ENCODE measurements around the gene IL25.
"Not testable (repeated sequence)": the region's sequence is repeated elsewhere in the genome, so short reads cannot be mapped to it uniquely, and the experiment has no call there.

IL25 gene

GRCh38 chr14:23372509-23372908 lies at the start of gene IL25:
Gene IL25 (plus strand): TSS chr14:23372809.
- no peak for FAIRE-seq

DNA sequence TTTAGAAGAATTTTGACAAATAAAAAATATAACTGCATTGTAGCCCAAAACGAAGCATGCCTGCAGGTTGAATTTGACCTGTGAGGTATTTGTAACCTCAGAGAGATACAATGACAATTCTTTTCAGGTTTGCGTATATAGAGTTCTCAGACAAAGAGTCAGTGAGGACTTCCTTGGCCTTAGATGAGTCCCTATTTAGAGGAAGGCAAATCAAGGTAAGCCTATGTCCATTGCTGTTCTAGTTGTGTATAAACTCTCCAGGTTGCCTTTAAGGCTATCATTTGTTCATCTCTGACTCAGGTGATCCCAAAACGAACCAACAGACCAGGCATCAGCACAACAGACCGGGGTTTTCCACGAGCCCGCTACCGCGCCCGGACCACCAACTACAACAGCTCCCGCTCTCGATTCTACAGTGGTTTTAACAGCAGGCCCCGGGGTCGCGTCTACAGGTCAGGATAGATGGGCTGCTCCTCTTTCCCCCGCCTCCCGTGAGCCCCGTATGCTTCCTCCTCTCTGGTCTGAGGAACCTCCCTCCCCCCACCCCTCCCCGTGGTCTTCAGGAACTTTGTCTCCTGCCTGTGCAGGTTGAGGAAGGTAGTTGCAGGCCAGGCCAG lies 48.7 kb upstream of the IL25 start:
- no peak for FAIRE-seq

DNA sequence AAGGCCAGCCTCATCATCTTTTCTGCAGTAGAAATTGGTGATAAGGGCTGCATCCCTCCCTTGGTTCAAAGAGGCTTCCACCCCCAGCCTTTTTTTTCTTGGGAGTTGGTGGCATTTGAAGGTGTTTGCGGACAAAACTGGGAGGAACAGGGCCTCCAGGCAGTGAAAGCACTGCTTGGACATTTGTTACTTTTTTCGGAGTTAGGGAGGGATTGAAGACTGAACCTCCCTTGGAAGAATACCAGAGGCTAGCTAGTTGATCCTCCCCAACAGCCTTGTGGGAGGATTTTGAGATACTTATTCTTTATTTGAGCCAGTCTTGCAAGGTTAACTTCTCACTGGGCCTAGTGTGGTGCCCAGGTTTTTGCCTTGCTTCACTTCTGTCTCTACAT lies 48.2 kb upstream of the IL25 start:
- FAIRE-seq: no peak

DNA sequence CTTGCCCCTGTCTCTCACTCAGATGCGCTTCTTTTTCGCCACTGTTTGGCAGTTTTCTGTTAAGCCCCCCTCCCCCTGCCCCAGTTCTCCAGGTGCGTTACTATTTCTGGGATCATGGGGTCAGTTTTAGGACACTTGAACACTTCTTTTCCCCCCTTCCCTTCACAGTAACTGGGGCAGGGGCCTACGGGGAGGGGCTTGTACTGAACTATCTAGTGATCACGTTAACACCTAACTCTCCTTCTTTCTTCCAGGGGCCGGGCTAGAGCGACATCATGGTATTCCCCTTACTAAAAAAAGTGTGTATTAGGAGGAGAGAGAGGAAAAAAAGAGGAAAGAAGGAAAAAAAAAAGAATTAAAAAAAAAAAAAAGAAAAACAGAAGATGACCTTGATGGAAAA lies 47.6 kb upstream of the IL25 start:
- no peak for FAIRE-seq

DNA sequence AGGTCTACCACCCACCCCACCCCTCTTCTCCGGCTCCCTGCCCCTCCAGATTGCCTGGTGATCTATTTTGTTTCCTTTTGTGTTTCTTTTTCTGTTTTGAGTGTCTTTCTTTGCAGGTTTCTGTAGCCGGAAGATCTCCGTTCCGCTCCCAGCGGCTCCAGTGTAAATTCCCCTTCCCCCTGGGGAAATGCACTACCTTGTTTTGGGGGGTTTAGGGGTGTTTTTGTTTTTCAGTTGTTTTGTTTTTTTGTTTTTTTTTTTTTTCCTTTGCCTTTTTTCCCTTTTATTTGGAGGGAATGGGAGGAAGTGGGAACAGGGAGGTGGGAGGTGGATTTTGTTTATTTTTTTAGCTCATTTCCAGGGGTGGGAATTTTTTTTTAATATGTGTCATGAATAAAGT lies 46.9 kb upstream of the IL25 start:
- FAIRE-seq: not testable (repeated sequence)

GRCh38 chr14:23326491-23327332 lies 45.9 kb upstream of the IL25 start:
- no peak for FAIRE-seq

- FAIRE-seq: peak; percentile 41
Measured at GRCh38 chr14:23327947-23328744, 44.5 kb upstream of the IL25 start.

GRCh38 chr14:23335623-23336022 lies 37.0 kb upstream of the IL25 start:
- FAIRE-seq: no peak

DNA sequence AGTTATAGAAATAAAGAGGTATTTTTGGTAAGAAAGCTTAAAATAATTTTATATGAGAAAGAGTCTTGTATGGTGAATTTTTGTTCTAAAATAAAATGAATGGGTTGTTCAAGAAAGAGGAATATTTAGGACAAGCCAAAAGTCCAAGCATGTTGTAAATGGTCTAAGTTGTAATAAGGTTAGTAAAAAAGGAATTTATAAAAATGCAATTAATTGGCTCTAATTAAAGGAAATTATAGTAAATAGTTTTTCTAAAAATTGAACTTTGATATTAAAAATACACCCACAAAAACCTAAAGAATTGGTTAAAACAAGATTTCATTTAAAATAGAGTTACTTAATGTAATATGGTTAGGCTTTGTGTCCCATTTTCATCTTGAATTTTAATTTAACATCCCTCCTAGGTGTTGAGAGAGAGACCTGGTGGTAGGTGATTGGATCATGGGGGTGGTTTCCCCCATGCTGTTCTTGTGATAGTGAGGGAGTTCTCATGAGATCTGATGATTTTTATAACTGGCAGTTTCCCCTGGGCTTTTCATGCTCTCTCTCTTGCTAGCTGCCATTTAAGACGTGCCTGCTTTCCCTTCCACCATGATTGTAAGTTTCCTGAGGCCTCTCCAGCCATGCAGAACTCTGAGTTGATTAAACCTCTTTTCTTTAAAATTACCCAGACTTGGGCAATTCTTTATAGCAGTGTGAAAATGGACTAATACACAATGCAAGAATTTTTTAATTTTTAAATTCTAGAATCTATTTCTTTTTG lies 32.9 kb upstream of the IL25 start:
- FAIRE-seq: no peak

DNA sequence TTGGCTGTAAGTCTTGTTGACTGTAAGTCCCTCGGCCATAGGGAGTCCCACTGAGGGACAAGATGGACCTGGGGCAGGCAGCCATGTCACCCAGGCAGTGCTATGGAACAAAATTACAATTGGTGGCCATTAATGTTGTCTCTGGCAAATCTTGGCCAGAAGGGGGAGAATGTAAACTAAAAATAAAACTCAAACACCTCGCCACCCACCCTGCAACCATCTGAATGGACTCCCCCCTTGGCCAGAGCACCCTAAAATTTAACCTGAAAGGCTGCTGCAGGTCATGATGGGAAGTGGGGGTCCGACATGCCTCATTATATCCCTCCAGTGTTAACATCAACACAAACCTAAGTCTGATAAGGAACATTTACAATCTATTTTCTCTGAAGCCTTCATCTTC lies 28.1 kb upstream of the IL25 start:
- FAIRE-seq: no peak

DNA sequence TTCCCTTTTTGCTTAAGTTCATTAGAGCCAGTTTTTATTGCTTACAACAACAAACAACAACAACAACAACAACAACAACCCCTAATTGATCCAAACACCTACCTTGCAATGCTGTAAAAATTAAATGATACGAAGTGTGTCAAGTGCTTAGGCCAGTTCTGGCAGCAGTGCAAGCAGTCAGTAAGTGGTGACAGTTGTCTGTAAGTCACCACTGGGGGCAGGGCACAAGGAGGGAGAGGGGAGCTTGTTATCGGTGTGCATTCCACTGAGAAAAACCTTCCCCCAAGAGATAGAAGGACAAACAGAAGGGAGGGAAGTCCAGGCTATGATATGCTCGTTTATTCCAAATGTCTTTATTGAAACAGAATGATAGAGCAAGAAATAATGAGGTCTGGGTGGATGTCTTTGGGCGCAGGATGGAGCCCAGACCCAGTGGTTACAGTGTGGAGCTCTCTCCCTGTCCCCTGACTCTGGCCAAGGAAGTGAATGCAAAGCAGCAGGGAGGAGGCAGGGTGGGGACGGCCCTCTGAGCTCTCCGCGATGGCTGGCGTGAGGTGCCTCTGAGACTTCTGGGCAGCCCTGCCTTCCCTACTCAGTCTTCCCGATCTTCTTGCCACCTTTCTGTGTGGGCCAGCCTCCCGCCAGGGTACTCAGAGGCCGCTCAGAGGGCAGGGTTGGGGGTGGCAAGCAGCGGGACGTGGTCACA lies 26.5 kb upstream of the IL25 start:
- FAIRE-seq: no peak

DNA sequence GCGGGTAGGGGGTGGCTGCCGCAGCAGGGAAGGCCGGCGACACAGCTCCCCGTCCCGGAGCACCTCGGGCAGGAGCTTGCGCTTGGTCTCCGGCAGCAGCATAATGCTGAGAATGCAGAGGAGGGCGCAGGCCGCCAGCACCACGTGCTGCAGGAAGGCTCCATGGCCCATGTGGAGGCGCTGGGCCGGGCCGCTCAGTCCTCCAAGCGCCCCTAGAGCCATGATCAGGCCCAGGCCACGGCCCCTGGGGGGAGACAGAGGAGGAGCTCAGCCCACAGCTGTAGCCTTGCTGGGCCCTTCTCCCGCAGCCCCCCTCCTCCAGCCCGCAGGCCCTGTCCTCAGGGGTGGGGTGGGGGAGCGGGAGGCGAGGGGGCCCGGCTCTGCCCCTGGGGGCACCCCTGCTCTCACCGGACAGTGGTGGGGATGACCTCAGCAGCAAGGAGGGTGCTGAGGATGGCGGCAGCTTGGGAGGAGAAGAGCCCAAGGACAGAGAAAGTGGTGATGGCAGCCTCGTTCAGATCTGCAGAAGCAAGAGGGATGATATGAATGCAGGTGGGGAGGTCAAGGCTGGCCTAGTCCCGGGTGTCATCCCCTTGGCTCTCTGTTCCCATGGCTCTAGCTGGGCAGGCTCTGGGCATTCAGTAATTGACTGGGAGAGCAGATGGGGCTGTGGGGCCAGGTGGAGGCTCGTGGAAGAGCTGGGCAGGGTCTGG lies 25.8 kb upstream of the IL25 start:
- FAIRE-seq: no peak

DNA sequence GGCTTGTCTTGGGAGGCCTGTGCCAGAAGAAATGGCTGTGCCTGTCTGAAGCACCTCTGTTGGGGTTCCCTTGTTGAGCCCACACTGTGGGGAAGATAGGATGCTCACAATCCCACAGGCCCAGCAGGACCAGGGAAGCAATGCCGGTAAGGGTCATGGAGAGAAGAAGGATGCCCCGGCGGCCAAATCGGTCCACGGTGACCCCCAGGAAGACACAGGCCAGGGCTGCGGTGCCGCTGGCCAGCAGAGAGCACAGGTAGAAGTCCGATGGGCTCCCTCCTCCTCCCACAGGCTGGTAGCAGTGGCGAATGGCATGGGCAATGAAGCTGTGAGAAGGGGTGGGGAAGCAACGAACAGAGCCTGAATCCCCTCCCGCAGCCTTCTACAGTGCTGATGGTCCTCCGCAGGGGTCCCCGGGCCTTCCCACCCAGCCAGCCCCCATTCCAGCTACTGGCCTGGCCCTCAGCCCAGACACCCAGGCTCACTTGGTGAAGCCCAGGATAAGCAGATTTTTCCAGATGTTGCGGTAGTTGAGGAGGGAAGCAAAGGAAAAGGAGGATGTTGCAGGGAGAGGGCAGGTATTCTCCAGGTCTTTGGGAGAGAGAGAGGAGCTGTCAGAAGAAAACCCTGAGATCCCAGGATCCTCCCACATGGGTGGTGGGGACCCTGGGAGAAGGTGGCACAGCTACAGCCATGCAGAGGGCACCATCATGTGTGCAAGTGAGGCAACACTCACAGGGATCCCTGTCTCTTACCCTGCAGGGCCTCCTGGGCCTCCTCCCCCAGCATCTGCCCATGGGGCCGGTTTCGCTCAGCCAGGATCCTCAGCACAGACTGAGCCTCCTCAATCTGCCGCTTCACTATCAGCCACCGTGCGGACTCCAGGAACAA lies 25.0 kb upstream of the IL25 start:
- FAIRE-seq: no peak

- FAIRE-seq: no peak
Measured at GRCh38 chr14:23348297-23348655, 24.3 kb upstream of the IL25 start.

- no peak for FAIRE-seq
Measured at GRCh38 chr14:23349156-23349845, 23.3 kb upstream of the IL25 start.

- FAIRE-seq: no peak
Measured at GRCh38 chr14:23351681-23352505, 20.7 kb upstream of the IL25 start.

DNA sequence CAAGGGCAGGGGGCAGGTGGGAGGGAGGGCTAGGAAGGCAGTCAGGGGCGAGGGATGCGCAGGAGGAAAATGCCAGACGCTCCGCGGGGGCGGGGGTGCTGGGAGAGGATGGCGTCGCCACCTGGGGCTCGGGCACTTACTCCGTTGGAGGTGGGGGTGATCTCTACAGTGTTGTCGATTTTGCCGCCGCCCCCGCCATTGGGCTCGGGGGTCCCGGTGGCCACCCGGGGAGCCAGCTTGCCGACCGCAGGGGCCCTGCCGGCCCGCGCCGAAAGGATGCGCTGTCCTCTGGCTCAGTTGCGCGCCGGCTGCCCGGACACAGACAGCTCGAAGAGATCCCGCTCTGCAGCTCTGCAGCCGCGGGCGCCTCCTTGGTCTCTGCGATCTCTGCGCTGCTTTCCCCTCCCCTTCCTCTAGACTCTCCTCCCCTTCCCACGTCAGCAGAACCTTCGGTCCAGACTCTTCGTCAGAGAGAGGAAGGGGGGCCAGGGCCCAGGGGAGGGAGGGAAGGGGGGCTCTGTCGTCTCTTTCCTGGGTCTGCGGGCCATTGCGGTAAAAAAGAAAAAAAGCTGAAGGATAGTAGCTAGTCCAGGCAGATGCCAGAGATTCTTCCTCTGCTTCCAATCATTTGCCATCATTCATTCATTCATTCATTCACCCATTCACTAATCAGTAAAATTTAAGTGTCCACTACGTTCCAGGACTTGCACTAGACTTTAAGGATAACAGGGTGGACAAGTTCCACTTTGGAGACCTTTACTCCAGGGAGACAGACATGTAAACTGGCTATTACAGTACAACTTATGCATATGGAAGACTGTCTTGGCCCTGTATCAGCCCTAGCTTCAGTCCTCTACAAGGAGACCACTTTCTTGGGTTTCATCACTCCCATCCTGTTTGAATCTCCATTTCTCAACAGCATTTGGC lies 19.8 kb upstream of the IL25 start, which contains the start of gene SLC22A17:
SLC22A17 (minus strand) TSS at position 382 of the 927 bp plus-strand sequence.
- FAIRE-seq: no peak

DNA sequence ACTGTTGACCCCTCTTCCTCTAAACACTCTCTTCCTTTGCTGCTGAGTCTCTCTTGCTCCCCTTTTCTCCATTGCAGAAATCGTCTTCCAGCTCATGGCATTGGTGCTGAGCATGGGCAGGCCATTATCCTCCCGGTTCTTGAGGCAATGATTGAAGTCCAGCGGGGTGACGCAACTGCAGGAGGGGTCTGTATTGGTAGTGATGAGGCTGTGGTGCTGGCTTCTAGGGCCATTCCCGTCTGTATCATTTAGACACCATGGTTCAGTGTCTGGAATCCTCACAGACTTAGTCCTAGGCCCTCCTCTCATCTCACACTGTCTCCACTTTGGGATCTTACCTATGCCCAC lies 19.2 kb upstream of the IL25 start:
- no peak for FAIRE-seq
